ENCODE results near the gene PSMA3.
"Not testable (repeated sequence)": the region's sequence is repeated elsewhere in the genome, so short reads cannot be mapped to it uniquely, and the experiment has no call there.

Gene PSMA3

GRCh38 chr14:58238252-58239243, 6.1 kb upstream of the PSMA3 start:
- no peaks in the 10 kb centered on the region for H3K4me1 ChIP-seq (ENCODE audit: control insufficient read depth, insufficient read depth, low read length)
- no peaks in the 10 kb centered on the region for H3K36me3 ChIP-seq (ENCODE audit: control insufficient read depth, insufficient read depth, low read length)
- peak overlapping the region; percentile 58 for H3K9ac ChIP-seq (ENCODE audit: low read length)
- H3K4me3 ChIP-seq (ENCODE audit: low read length), result peak overlapping the region; percentile 48
- no peaks in the 10 kb centered on the region for H3K9me3 ChIP-seq (ENCODE audit: control insufficient read depth, low read length)
- H3K27me3 ChIP-seq (ENCODE audit: control insufficient read depth, insufficient read depth, low read length), result no peaks in the 10 kb centered on the region

GRCh38 chr14:58239244-58240195, 5.1 kb upstream of the PSMA3 start:
- no peaks in the 10 kb centered on the region for H3K27me3 ChIP-seq (ENCODE audit: control insufficient read depth, insufficient read depth, low read length)
- H3K9ac ChIP-seq (ENCODE audit: low read length), result peak overlapping the region; percentile 58
- no peaks in the 10 kb centered on the region for H3K9me3 ChIP-seq (ENCODE audit: control insufficient read depth, low read length)
- no peaks in the 10 kb centered on the region for H3K36me3 ChIP-seq (ENCODE audit: control insufficient read depth, insufficient read depth, low read length)
- peak overlapping the region; percentile 48 for H3K4me3 ChIP-seq (ENCODE audit: low read length)
- H3K4me1 ChIP-seq (ENCODE audit: control insufficient read depth, insufficient read depth, low read length), result no peaks in the 10 kb centered on the region

- peak overlapping the region; percentile 61 for H3K4me3 ChIP-seq (ENCODE audit: low read length)
- peak overlapping the region; percentile 91 for H3K9ac ChIP-seq (ENCODE audit: low read length)
- H3K36me3 ChIP-seq (ENCODE audit: control insufficient read depth, insufficient read depth, low read length), result no peaks in the 10 kb centered on the region
- no peaks in the 10 kb centered on the region for H3K9me3 ChIP-seq (ENCODE audit: control insufficient read depth, low read length)
- peaks cover 15% of the 10 kb centered on the region for H3K4me1 ChIP-seq (ENCODE audit: control insufficient read depth, insufficient read depth, low read length)
- no peaks in the 10 kb centered on the region for H3K27me3 ChIP-seq (ENCODE audit: control insufficient read depth, insufficient read depth, low read length)
Observed at GRCh38 chr14:58243790-58244555, 670 bp upstream of the PSMA3 start.

GRCh38 chr14:58245562-58245961, 919 bp downstream of the PSMA3 start:
- H3K4me3 ChIP-seq (ENCODE audit: low read length), result peak overlapping the region; percentile 88

GRCh38 chr14:58249611-58250010, 5.0 kb downstream of the PSMA3 start:
- no peaks in the 10 kb centered on the region for H3K27me3 ChIP-seq (ENCODE audit: control insufficient read depth, insufficient read depth, low read length)
- peaks cover 15% of the 10 kb centered on the region for H3K4me1 ChIP-seq (ENCODE audit: control insufficient read depth, insufficient read depth, low read length)
- H3K9ac ChIP-seq (ENCODE audit: low read length), result no peak overlapping the region
- no peak overlapping the region for H3K4me3 ChIP-seq (ENCODE audit: low read length)
- H3K9me3 ChIP-seq (ENCODE audit: control insufficient read depth, low read length), result no peaks in the 10 kb centered on the region
- H3K36me3 ChIP-seq (ENCODE audit: control insufficient read depth, insufficient read depth, low read length), result no peaks in the 10 kb centered on the region

More at GRCh38 chr14:58245562-58245961, 919 bp downstream of the PSMA3 start:
- peaks cover 15% of the 10 kb centered on the region for H3K4me1 ChIP-seq (ENCODE audit: control insufficient read depth, insufficient read depth, low read length)
- no peaks in the 10 kb centered on the region for H3K9me3 ChIP-seq (ENCODE audit: control insufficient read depth, low read length)
- no peaks in the 10 kb centered on the region for H3K27me3 ChIP-seq (ENCODE audit: control insufficient read depth, insufficient read depth, low read length)
- H3K36me3 ChIP-seq (ENCODE audit: control insufficient read depth, insufficient read depth, low read length), result no peaks in the 10 kb centered on the region
- H3K9ac ChIP-seq (ENCODE audit: low read length), result peak overlapping the region; percentile 91

- H3K36me3 ChIP-seq (ENCODE audit: control insufficient read depth, insufficient read depth, low read length), result no peaks in the 10 kb centered on the region
- H3K9me3 ChIP-seq (ENCODE audit: control insufficient read depth, low read length), result no peaks in the 10 kb centered on the region
- H3K27me3 ChIP-seq (ENCODE audit: control insufficient read depth, insufficient read depth, low read length), result no peaks in the 10 kb centered on the region
- no peak overlapping the region for H3K9ac ChIP-seq (ENCODE audit: low read length)
- no peaks in the 10 kb centered on the region for H3K4me1 ChIP-seq (ENCODE audit: control insufficient read depth, insufficient read depth, low read length)
- H3K4me3 ChIP-seq (ENCODE audit: low read length), result no peak overlapping the region
Observed at GRCh38 chr14:58258156-58258555, 13.5 kb downstream of the PSMA3 start.

GRCh38 chr14:58262005-58262404, 17.4 kb downstream of the PSMA3 start:
- H3K4me3 ChIP-seq (ENCODE audit: low read length); H3K36me3 ChIP-seq (ENCODE audit: control insufficient read depth, insufficient read depth, low read length); H3K27me3 ChIP-seq (ENCODE audit: control insufficient read depth, insufficient read depth, low read length); H3K9me3 ChIP-seq (ENCODE audit: control insufficient read depth, low read length); H3K4me1 ChIP-seq (ENCODE audit: control insufficient read depth, insufficient read depth, low read length); H3K9ac ChIP-seq (ENCODE audit: low read length): not testable (repeated sequence)

- no peaks in the 10 kb centered on the region for H3K4me1 ChIP-seq (ENCODE audit: control insufficient read depth, insufficient read depth, low read length)
- H3K4me3 ChIP-seq (ENCODE audit: low read length), result no peak overlapping the region
- no peaks in the 10 kb centered on the region for H3K27me3 ChIP-seq (ENCODE audit: control insufficient read depth, insufficient read depth, low read length)
- no peaks in the 10 kb centered on the region for H3K9me3 ChIP-seq (ENCODE audit: control insufficient read depth, low read length)
- no peaks in the 10 kb centered on the region for H3K36me3 ChIP-seq (ENCODE audit: control insufficient read depth, insufficient read depth, low read length)
- no peak overlapping the region for H3K9ac ChIP-seq (ENCODE audit: low read length)
Observed at GRCh38 chr14:58265401-58265800, 20.8 kb downstream of the PSMA3 start.

GRCh38 chr14:58270628-58271027, 26.0 kb downstream of the PSMA3 start:
- H3K9me3 ChIP-seq (ENCODE audit: control insufficient read depth, low read length), result no peaks in the 10 kb centered on the region
- no peaks in the 10 kb centered on the region for H3K36me3 ChIP-seq (ENCODE audit: control insufficient read depth, insufficient read depth, low read length)
- no peak overlapping the region for H3K9ac ChIP-seq (ENCODE audit: low read length)
- no peaks in the 10 kb centered on the region for H3K4me1 ChIP-seq (ENCODE audit: control insufficient read depth, insufficient read depth, low read length)
- no peaks in the 10 kb centered on the region for H3K27me3 ChIP-seq (ENCODE audit: control insufficient read depth, insufficient read depth, low read length)
- no peak overlapping the region for H3K4me3 ChIP-seq (ENCODE audit: low read length)

- no peak overlapping the region for H3K4me3 ChIP-seq (ENCODE audit: low read length)
- no peaks in the 10 kb centered on the region for H3K9me3 ChIP-seq (ENCODE audit: control insufficient read depth, low read length)
- no peaks in the 10 kb centered on the region for H3K36me3 ChIP-seq (ENCODE audit: control insufficient read depth, insufficient read depth, low read length)
- H3K4me1 ChIP-seq (ENCODE audit: control insufficient read depth, insufficient read depth, low read length), result no peaks in the 10 kb centered on the region
- no peaks in the 10 kb centered on the region for H3K27me3 ChIP-seq (ENCODE audit: control insufficient read depth, insufficient read depth, low read length)
- no peak overlapping the region for H3K9ac ChIP-seq (ENCODE audit: low read length)
Observed at GRCh38 chr14:58272588-58273372, 28.1 kb downstream of the PSMA3 start.

- Histone ChIP-seq H3K9me3 (ENCODE audit: control insufficient read depth, low read length) (no peaks in the 10 kb centered on the region), H3K4me3 (ENCODE audit: low read length) (no peak overlapping the region), H3K9ac (ENCODE audit: low read length) (no peak overlapping the region), H3K27me3 (ENCODE audit: control insufficient read depth, insufficient read depth, low read length) (no peaks in the 10 kb centered on the region), H3K36me3 (ENCODE audit: control insufficient read depth, insufficient read depth, low read length) (no peaks in the 10 kb centered on the region), H3K4me1 (ENCODE audit: control insufficient read depth, insufficient read depth, low read length) (no peaks in the 10 kb centered on the region)
Observed at GRCh38 chr14:58274881-58275280, 30.2 kb downstream of the PSMA3 start.
